Measurements from ENCODE around the gene S100A7. TPM values are rescaled to one million over a fixed set of nuclear protein-coding genes. Genes with fewer than 3 reads are reported as not detected.

Gene S100A7
- total RNA-seq, 1 donor from 2014 or later, result not detected

GRCh38 chr1:153431002-153431401, 29.4 kb downstream of the S100A7 start:
- no peak overlapping the region for H3K27ac ChIP-seq (replicated peaks)
- no peak overlapping the region for H3K4me3 ChIP-seq
- no peak for DNase-seq
- peaks cover 76% of the 10 kb centered on the region for H3K27me3 ChIP-seq (ENCODE audit: low read depth)
- H3K9me3 ChIP-seq (replicated peaks), result no peaks in the 10 kb centered on the region
- H3K36me3 ChIP-seq, result no peaks in the 10 kb centered on the region
- TF ChIP-seq CTCF (IDR thresholded peaks at IDR 0.05; ENCODE audit: borderline replicate concordance), result no peak
- intact Hi-C loops (cut with micrococcal nuclease), result no loop called here
- H3K4me1 ChIP-seq, result no peaks in the 10 kb centered on the region

- intact Hi-C loops (cut with micrococcal nuclease), result no loop called here
- DNase-seq, result no peak
Observed at GRCh38 chr1:153430561-153430960, 29.9 kb downstream of the S100A7 start.

GRCh38 chr1:153430166-153430553, 30.3 kb downstream of the S100A7 start:
- TF ChIP-seq CTCF (IDR thresholded peaks at IDR 0.05; ENCODE audit: borderline replicate concordance), result no peak
- no peak overlapping the region for H3K27ac ChIP-seq (replicated peaks)
- H3K4me3 ChIP-seq, result no peak overlapping the region
- DNase-seq, result no peak
- no peaks in the 10 kb centered on the region for H3K36me3 ChIP-seq
- intact Hi-C loops (cut with micrococcal nuclease), result no loop called here
- H3K9me3 ChIP-seq (replicated peaks), result no peaks in the 10 kb centered on the region
- H3K27me3 ChIP-seq (ENCODE audit: low read depth), result peaks cover 72% of the 10 kb centered on the region
- no peaks in the 10 kb centered on the region for H3K4me1 ChIP-seq

More at GRCh38 chr1:153430561-153430960, 29.9 kb downstream of the S100A7 start:
- TF ChIP-seq CTCF (IDR thresholded peaks at IDR 0.05; ENCODE audit: borderline replicate concordance), result no peak
- no peaks in the 10 kb centered on the region for H3K36me3 ChIP-seq
- no peaks in the 10 kb centered on the region for H3K9me3 ChIP-seq (replicated peaks)
- no peak overlapping the region for H3K27ac ChIP-seq (replicated peaks)
- H3K4me1 ChIP-seq, result no peaks in the 10 kb centered on the region
- H3K27me3 ChIP-seq (ENCODE audit: low read depth), result peaks cover 76% of the 10 kb centered on the region
- no peak overlapping the region for H3K4me3 ChIP-seq

DNA sequence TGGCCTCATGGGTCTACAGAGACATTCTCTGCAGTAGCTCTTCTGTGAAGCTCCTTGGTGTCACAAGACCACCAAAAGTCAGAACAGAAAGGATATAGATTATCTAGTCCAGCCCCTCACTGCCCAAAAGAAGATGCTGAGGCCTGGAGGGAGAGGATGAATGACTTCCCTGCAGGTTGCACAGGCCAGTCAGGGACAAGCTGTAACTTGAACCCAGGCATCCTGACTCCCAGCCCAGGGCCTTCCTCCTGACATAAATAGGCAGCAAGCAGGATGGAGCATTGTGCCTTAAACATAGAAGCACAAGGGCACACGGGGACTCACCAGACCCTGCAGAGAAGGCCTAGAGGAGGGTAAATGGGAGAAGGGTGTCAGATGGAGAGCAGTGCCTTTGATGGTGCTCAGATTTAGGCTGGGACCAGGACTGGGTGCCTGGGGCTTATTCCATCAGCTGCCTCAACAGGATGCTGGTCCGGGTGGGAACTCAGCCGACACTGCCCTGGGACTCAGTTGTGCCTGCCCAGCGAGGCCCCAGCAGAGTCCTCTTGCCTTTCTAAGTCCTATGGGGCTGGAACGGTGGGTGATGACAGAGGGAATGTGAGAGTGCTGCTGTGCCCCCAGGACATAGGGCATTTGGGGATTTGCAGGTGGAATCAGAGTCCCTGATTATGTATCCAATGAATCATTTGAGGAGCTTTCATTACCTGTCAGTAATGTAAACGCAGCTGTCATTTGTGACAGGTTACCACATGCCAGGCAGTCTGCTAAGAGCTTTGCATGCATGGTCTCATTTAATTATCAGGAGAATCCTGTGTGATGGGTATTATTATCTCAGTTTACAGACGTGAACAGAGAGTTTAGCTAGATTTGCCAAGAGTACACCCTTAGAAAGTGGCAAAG, 30.9 kb downstream of the S100A7 start:
- Histone ChIP-seq H3K4me3 (no peak overlapping the region), H3K9me3 (replicated peaks) (no peaks in the 10 kb centered on the region), H3K4me1 (no peaks in the 10 kb centered on the region), H3K36me3 (no peaks in the 10 kb centered on the region), H3K27me3 (ENCODE audit: low read depth) (peaks cover 69% of the 10 kb centered on the region), H3K27ac (replicated peaks) (no peak overlapping the region)
- intact Hi-C loops (cut with micrococcal nuclease), result no loop called here
- no peak for DNase-seq
- TF ChIP-seq CTCF (IDR thresholded peaks at IDR 0.05; ENCODE audit: borderline replicate concordance), result no peak

- intact Hi-C loops (cut with micrococcal nuclease), result no loop called here
- no peaks in the 10 kb centered on the region for H3K9me3 ChIP-seq (replicated peaks)
- peaks cover 70% of the 10 kb centered on the region for H3K27me3 ChIP-seq (ENCODE audit: low read depth)
- TF ChIP-seq CTCF (IDR thresholded peaks at IDR 0.05; ENCODE audit: borderline replicate concordance), result no peak
- H3K4me1 ChIP-seq, result no peaks in the 10 kb centered on the region
- no peak overlapping the region for H3K4me3 ChIP-seq
- DNase-seq, result no peak
- H3K27ac ChIP-seq (replicated peaks), result no peak overlapping the region
- no peaks in the 10 kb centered on the region for H3K36me3 ChIP-seq
Observed at GRCh38 chr1:153428791-153429190, 31.7 kb downstream of the S100A7 start.

Measured in left ventricle myocardium inferior (tissue), 1 donor.